HepG2 (cell line): Measurements from ENCODE around the gene PIK3IP1. TPM values are rescaled to one million over a fixed set of nuclear protein-coding genes. Genes with fewer than 3 reads are reported as not detected.

Experiments used
- ATAC-seq: fragments of 200-7000 bp; cut with Tn5 transposase; 3 replicates; pipeline ENCODE4 v1.9.1; 2020; ENCODE audit warnings: mild to moderate bottlenecking, moderate library complexity
- BruUV-seq: library from RNA; stranded (reverse); fragments of 400-500 nt; replicated peaks from 2 replicates; lab custom pipeline; 2021; lab: Mats Ljungman, UMichigan
- CTCF ChIA-PET: fragments of 300-600 bp; formaldehyde crosslinking; extraction: SDS; loops from one replicate; lab custom pipeline; 2021; ENCODE audit warnings: low total read pairs, inconsistent platforms, low intra/inter-chr PET ratio; lab: Yijun Ruan, JAX
- POLR2A ChIA-PET: fragments of 350-600 bp; sonication (Branson Sonifier 250); formaldehyde crosslinking; loops from one replicate; lab custom pipeline; 2020; ENCODE audit warnings: antibody characterized with exemption, inconsistent platforms; lab: Yijun Ruan, JAX
- DNase-seq: peaks from one replicate; pipeline ENCODE4 v3.0.0-alpha.2; 2015; ENCODE audit warnings: low spot score
- FAIRE-seq: peaks from 3 replicates; lab custom pipeline; 2011; peaks lifted over from hg19 to GRCh38; lab: Jason Lieb, UNC
- H2AFZ ChIP-seq: one replicate; pipeline ENCODE4 v1.6.1; 2011; ENCODE audit warnings: low read length, inconsistent platforms
- H3K27ac ChIP-seq: fragments of 300-600 bp; 3 replicates; pipeline ENCODE4 v1.8.0; 2011; ENCODE audit warnings: mixed run types, mild to moderate bottlenecking, mixed read lengths, low read length, inconsistent platforms; ENCODE audit not compliant: insufficient read depth; ENCODE audit errors: extremely low read length
- H3K27me3 ChIP-seq, 2 experiments: fragments of 200-600 bp in 1 of 2; 2 replicates in 1 of 2; 3 replicates in 1 of 2; pipeline versions ENCODE4 v1.6.0 to v1.8.0; 2011; ENCODE audit warnings: low read length in 2 of 2, mild to moderate bottlenecking in 2 of 2, moderate library complexity in 2 of 2, inconsistent platforms in 1 of 2; ENCODE audit not compliant: insufficient read depth in 2 of 2, control insufficient read depth in 1 of 2
- H3K36me3 ChIP-seq, 2 experiments: fragments of 200-600 bp in 1 of 2; replicated peaks in 1 of 2; 2 replicates in 1 of 2; 3 replicates in 1 of 2; pipeline versions ENCODE4 v1.5.1 to v1.8.0; 2011; ENCODE audit warnings: low read length in 2 of 2, inconsistent platforms in 1 of 2; ENCODE audit not compliant: insufficient read depth in 2 of 2, control insufficient read depth in 1 of 2
- H3K4me1 ChIP-seq: 2 replicates; pipeline ENCODE4 v1.5.1; 2012; ENCODE audit warnings: low read length, inconsistent platforms; ENCODE audit not compliant: insufficient read depth
- H3K4me2 ChIP-seq: 2 replicates; pipeline ENCODE4 v1.6.0; 2011; ENCODE audit warnings: low read depth, low read length, inconsistent platforms
- H3K4me3 ChIP-seq, 3 experiments: fragments of 200-600 bp in 1 of 3; sonication (generic), shearing (Covaris generic) in 1 of 3; replicated peaks in 1 of 3; 2 replicates each; pipeline ENCODE4 v1.5.1; 2011 to 2016; ENCODE audit warnings: low read length in 3 of 3, inconsistent platforms in 2 of 3, low read depth in 2 of 3, mild to moderate bottlenecking in 2 of 3, control low read depth in 1 of 3, mixed read lengths in 1 of 3; ENCODE audit not compliant: insufficient read depth in 1 of 3
- H3K79me2 ChIP-seq: one replicate; pipeline ENCODE4 v1.6.1; 2011; ENCODE audit warnings: low read length, inconsistent platforms; ENCODE audit not compliant: insufficient read depth
- H3K9ac ChIP-seq: 2 replicates; pipeline ENCODE4 v1.6.0; 2011; ENCODE audit warnings: mild to moderate bottlenecking, low read depth, low read length, inconsistent platforms; ENCODE audit not compliant: insufficient read depth
- H3K9me3 ChIP-seq: 2 replicates; pipeline ENCODE4 v1.5.1; 2012; ENCODE audit warnings: mild to moderate bottlenecking, low read length
- H4K20me1 ChIP-seq: 2 replicates; pipeline ENCODE4 v1.6.0; 2011; ENCODE audit warnings: inconsistent platforms, mild to moderate bottlenecking, low read length, moderate library complexity; ENCODE audit not compliant: insufficient read depth
- CCAR2 ChIP-seq: fragments of 200-400 bp; formaldehyde crosslinking; optimal IDR thresholded peaks from 2 replicates; pipeline ENCODE3; 2018; ENCODE audit warnings: low read depth, mild to moderate bottlenecking, low read length, moderate library complexity
- HDAC2 ChIP-seq: sonication (generic); formaldehyde crosslinking; IDR thresholded peaks from 2 replicates; pipeline ENCODE4 v1.4.0; 2020; ENCODE audit warnings: missing genetic modification reagents
- MATR3 ChIP-seq: sonication (generic); formaldehyde crosslinking; IDR thresholded peaks from 2 replicates; pipeline ENCODE4 v1.4.0; 2020; ENCODE audit warnings: missing genetic modification reagents
- SCMH1 ChIP-seq: sonication (generic); formaldehyde crosslinking; IDR thresholded peaks from 2 replicates; pipeline ENCODE4 v1.9.0; 2021; ENCODE audit warnings: missing genetic modification reagents, mild to moderate bottlenecking, borderline replicate concordance
- ZNF629 ChIP-seq: sonication (generic); formaldehyde crosslinking; conservative IDR thresholded peaks from 2 replicates; pipeline ENCODE4 v1.5.0; 2020; ENCODE audit warnings: missing genetic modification reagents
- ZNF781 ChIP-seq: sonication (generic); formaldehyde crosslinking; IDR thresholded peaks from 2 replicates; pipeline ENCODE4 v1.5.1; 2020; ENCODE audit warnings: borderline replicate concordance, mild to moderate bottlenecking, missing genetic modification reagents; ENCODE audit errors: not compliant biosample characterization
- WGBS: methylation state at CpG from one replicate; pipeline ENCODE4 v1.1.6; 2017; ENCODE audit warnings: low lambda C conversion rate; 5-methylcytosine and 5-hydroxymethylcytosine counted together
- in situ Hi-C: cut with HindIII; loops from 2 replicates; pipeline ENCODE4 v1.10.0; 2017; ENCODE audit warnings: low pct_unique_long_range_greater_than_20kb; ENCODE audit not compliant: extremely low pct_ligation_motif_present
- intact Hi-C: fragments of 100-400 bp; cut with micrococcal nuclease; formaldehyde crosslinking; loops from one replicate; pipeline ENCODE4 v1.10.0; 2022; ENCODE audit not compliant: unreplicated experiment
- polyA plus RNA-seq, 8 experiments: library from polyadenylated mRNA; depleted of rRNA in 3 of 8; stranded (reverse) in 7 of 8; unstranded in 1 of 8; fragments of >200 nt; fragmentation: Illumina TruSeq in 4 of 8; extraction: Trizol in 4 of 8; gene quantifications; 2 replicates each; pipeline versions ENCODE4 v1.2.1 to v1.2.3, GENCODE V29; 2011 to 2016; ENCODE audit warnings: low read depth in 4 of 8, missing spikeins in 1 of 8, mixed read lengths in 1 of 8; ENCODE audit not compliant: insufficient read depth in 1 of 8
- total RNA-seq, 5 experiments: library from RNA; depleted of rRNA; stranded (reverse); fragments of >200 nt; fragmentation: Illumina TruSeq; extraction: Trizol; gene quantifications; 2 replicates each; pipeline ENCODE4 v1.2.3, GENCODE V29; 2016; ENCODE audit warnings: low read depth in 1 of 5
- TF ChIP-seq, protein P1 (sequence below), 2 experiments: fragments of 450-650 bp in 1 of 2; sonication (generic) in 1 of 2; formaldehyde crosslinking in 1 of 2; IDR thresholded peaks; 2 replicates each; pipeline versions ENCODE4 v1.6.1 to v1.8.0; 2016 to 2022; ENCODE audit warnings: antibody characterized with exemption in 1 of 2, mild to moderate bottlenecking in 1 of 2, missing genetic modification reagents in 1 of 2
- TF ChIP-seq, protein P2 (sequence below): sonication (generic); formaldehyde crosslinking; IDR thresholded peaks from 2 replicates; pipeline ENCODE4 v1.8.0; 2022; ENCODE audit warnings: missing genetic modification reagents, mild to moderate bottlenecking, borderline replicate concordance
- TF ChIP-seq, protein P3 (sequence below): sonication (generic); formaldehyde crosslinking; IDR thresholded peaks from 2 replicates; pipeline ENCODE4 v1.4.0; 2020; ENCODE audit warnings: mild to moderate bottlenecking, missing genetic modification reagents

The PIK3IP1 gene
- total and polyA plus RNA-seq, 2 of the 13 experiments (the other 11 are each of a cell fraction or from before 2014, with no cell fraction given): 1.3 to 2.5 TPM

DNA sequence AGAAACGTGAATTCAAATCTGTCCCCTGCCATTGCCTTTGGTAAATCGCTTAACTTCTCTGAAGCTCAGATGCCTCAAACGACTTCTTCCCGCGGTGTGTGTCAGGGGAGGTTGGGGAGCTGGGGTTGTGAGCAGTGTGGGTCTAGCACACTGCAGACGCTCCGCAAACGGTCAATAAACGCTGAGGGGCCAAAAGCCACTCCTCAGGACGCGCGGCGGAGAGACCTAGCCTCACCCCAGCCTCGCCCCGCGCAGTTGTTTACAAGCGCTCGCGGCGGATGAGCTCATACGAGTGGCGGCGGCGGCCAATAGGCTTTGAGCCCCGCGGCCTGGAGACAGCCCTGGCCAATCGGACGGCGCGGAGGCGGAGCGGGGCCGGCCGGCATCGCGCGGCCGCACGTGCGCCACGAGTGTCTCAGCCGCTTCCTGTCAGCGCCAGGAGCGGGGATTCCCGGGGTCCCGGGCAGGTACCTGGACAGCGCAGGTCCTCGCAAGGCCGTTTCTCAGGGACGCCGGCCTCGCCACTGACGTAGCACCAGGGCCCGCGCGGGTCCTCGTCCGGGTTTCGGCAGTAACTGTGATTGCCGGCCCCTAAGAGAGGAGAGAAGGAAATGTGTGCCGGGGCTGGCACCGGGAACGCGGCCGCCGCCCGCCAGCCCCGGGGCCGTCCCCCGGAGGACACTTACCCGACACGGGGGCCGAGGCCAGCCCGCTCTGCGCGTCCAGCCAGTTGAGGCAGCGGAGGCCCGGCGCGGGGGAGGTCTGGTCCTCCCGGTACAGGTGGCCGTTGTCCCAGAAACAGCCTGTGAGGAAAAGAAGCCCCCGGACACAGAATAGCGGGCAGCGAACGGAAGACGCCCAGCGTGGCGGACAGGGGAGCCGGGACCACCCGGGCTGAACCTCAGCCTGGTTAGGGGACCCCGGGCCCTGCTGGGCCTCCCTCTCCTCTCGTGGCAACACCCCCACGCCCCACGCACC is 1.5 kb downstream of the PIK3IP1 start:
- intact Hi-C loops: no loop called here
- H2AFZ ChIP-seq: no peak overlapping the region
- no peaks in the 10 kb centered on the region for H3K9me3 ChIP-seq
- peak overlapping the region; percentile 100 for H3K4me2 ChIP-seq
- in situ Hi-C loops: no loop called here
- no TSS peak for BruUV-seq
- POLR2A ChIA-PET: interaction anchor here (0.6 to 3.0 kb wide), 14 partner anchors 8 to 371 kb away, joined by 3 to 21 read pairs (median 3); partner anchors contain the start of genes MORC2, PATZ1 and RNF185
- H3K4me1 ChIP-seq: peaks cover 37% of the 10 kb centered on the region
- WGBS: 2% methylated on average over 11 of the region's 95 CpGs
- ATAC-seq: peak; percentile 95
- H3K27me3 ChIP-seq: no peaks in the 10 kb centered on the region
- peak overlapping the region; percentile 46 to 78 (median 51) for H3K4me3 ChIP-seq
- peak; percentile 78 for DNase-seq
- no peak overlapping the region for H3K27ac ChIP-seq
- CTCF ChIA-PET: no interaction called here
- no peaks in the 10 kb centered on the region for H3K79me2 ChIP-seq
- FAIRE-seq: peak; percentile 39
- H3K36me3 ChIP-seq: no peaks in the 10 kb centered on the region
- peak overlapping the region; percentile 65 for H3K9ac ChIP-seq
- H4K20me1 ChIP-seq: no peaks in the 10 kb centered on the region
- TF ChIP-seq HDAC2 (CRISPR knock-in tag) (peak; percentile 81; the same call in 1 of the 2 replicates), ZNF781 (CRISPR knock-in tag) (no peak), CCAR2 (no peak), MATR3 (CRISPR knock-in tag) (no peak), ZNF629 (CRISPR knock-in tag) (0 out of 2 replicates have a peak, but pooled peaks have one; percentile 9), SCMH1 (CRISPR knock-in tag) (no peak)
- TF ChIP-seq, protein P1, sequence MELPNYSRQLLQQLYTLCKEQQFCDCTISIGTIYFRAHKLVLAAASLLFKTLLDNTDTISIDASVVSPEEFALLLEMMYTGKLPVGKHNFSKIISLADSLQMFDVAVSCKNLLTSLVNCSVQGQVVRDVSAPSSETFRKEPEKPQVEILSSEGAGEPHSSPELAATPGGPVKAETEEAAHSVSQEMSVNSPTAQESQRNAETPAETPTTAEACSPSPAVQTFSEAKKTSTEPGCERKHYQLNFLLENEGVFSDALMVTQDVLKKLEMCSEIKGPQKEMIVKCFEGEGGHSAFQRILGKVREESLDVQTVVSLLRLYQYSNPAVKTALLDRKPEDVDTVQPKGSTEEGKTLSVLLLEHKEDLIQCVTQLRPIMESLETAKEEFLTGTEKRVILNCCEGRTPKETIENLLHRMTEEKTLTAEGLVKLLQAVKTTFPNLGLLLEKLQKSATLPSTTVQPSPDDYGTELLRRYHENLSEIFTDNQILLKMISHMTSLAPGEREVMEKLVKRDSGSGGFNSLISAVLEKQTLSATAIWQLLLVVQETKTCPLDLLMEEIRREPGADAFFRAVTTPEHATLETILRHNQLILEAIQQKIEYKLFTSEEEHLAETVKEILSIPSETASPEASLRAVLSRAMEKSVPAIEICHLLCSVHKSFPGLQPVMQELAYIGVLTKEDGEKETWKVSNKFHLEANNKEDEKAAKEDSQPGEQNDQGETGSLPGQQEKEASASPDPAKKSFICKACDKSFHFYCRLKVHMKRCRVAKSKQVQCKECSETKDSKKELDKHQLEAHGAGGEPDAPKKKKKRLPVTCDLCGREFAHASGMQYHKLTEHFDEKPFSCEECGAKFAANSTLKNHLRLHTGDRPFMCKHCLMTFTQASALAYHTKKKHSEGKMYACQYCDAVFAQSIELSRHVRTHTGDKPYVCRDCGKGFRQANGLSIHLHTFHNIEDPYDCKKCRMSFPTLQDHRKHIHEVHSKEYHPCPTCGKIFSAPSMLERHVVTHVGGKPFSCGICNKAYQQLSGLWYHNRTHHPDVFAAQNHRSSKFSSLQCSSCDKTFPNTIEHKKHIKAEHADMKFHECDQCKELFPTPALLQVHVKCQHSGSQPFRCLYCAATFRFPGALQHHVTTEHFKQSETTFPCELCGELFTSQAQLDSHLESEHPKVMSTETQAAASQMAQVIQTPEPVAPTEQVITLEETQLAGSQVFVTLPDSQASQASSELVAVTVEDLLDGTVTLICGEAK (IDR thresholded peaks at IDR 0.05): no peak
- TF ChIP-seq, protein P1 (CRISPR knock-in tag; IDR thresholded peaks at IDR 0.05): no peak; the same call in 1 of the 2 replicates
- TF ChIP-seq, protein P2, sequence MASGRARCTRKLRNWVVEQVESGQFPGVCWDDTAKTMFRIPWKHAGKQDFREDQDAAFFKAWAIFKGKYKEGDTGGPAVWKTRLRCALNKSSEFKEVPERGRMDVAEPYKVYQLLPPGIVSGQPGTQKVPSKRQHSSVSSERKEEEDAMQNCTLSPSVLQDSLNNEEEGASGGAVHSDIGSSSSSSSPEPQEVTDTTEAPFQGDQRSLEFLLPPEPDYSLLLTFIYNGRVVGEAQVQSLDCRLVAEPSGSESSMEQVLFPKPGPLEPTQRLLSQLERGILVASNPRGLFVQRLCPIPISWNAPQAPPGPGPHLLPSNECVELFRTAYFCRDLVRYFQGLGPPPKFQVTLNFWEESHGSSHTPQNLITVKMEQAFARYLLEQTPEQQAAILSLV (CRISPR knock-in tag): peak; percentile 98
- TF ChIP-seq, protein P3, sequence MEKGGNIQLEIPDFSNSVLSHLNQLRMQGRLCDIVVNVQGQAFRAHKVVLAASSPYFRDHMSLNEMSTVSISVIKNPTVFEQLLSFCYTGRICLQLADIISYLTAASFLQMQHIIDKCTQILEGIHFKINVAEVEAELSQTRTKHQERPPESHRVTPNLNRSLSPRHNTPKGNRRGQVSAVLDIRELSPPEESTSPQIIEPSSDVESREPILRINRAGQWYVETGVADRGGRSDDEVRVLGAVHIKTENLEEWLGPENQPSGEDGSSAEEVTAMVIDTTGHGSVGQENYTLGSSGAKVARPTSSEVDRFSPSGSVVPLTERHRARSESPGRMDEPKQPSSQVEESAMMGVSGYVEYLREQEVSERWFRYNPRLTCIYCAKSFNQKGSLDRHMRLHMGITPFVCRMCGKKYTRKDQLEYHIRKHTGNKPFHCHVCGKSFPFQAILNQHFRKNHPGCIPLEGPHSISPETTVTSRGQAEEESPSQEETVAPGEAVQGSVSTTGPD (CRISPR knock-in tag): no peak
